A549 (cell line): Measurements from ENCODE around the gene AP3S2. TPM values are rescaled to one million over a fixed set of nuclear protein-coding genes. Genes with fewer than 3 reads are reported as not detected.
"Not testable (repeated sequence)": the region's sequence is repeated elsewhere in the genome, so short reads cannot be mapped to it uniquely, and the experiment has no call there.

ENCODE experiments used
- ATAC-seq, 2 experiments: fragments of 200-7000 bp in 1 of 2; fragments of >200 bp in 1 of 2; cut with Nextera tagmentation in 1 of 2; cut with Tn5 transposase in 1 of 2; 3 replicates each; pipeline versions ENCODE4 v1.8.0 to v1.9.1; 2018 to 2020; ENCODE audit warnings: mild to moderate bottlenecking in 1 of 2, moderate library complexity in 1 of 2
- CTCF ChIA-PET: fragments of 300-600 bp; sonication (Branson Sonifier 250); formaldehyde crosslinking; extraction: SDS; loops from one replicate; lab custom pipeline; 2021; ENCODE audit warnings: antibody characterized with exemption, inconsistent platforms; lab: Yijun Ruan, JAX
- POLR2A ChIA-PET: fragments of 350-600 bp; formaldehyde crosslinking; extraction: SDS; loops from one replicate; lab custom pipeline; 2021; ENCODE audit warnings: antibody characterized with exemption, inconsistent platforms; lab: Yijun Ruan, JAX
- DNase-seq, 2 experiments: peaks; one replicate each; pipeline versions ENCODE4 v3.0.0 to v3.0.0-alpha.2; 2011 to 2016; ENCODE audit warnings: low read depth in 1 of 2, low spot score in 1 of 2
- FAIRE-seq: peaks from 2 replicates; lab custom pipeline; 2011; peaks lifted over from hg19 to GRCh38; lab: Jason Lieb, UNC
- H3K27ac ChIP-seq, 2 experiments: fragments of >200 bp; sonication (Bioruptor Twin); formaldehyde crosslinking; 3 replicates each; pipeline ENCODE4 v1.5.1; 2016 to 2017
- H3K4me1 ChIP-seq: fragments of >200 bp; sonication (Bioruptor Twin); formaldehyde crosslinking; 3 replicates; pipeline ENCODE4 v1.6.1; 2016
- H3K4me2 ChIP-seq: fragments of >200 bp; sonication (Bioruptor Twin); formaldehyde crosslinking; 3 replicates; pipeline ENCODE4 v1.6.1; 2016
- H3K4me3 ChIP-seq: fragments of >200 bp; sonication (Bioruptor Twin); formaldehyde crosslinking; 3 replicates; pipeline ENCODE4 v1.5.1; 2016
- H3K9me3 ChIP-seq: fragments of >200 bp; sonication (Bioruptor Twin); formaldehyde crosslinking; 3 replicates; pipeline ENCODE4 v1.6.1; 2016
- ATOH8 ChIP-seq: fragments of 250-450 bp; sonication (Bioruptor Pico); IDR thresholded peaks from 2 replicates; pipeline ENCODE4 v1.5.0; 2020; ENCODE audit warnings: low read depth, mild to moderate bottlenecking, moderate library complexity
- BCL3 ChIP-seq: fragments of >200 bp; sonication (Bioruptor Twin); formaldehyde crosslinking; IDR thresholded peaks from 3 replicates; pipeline ENCODE4 v1.6.1; 2016
- BHLHE40 ChIP-seq: IDR thresholded peaks from 2 replicates; pipeline ENCODE4 v1.6.1; 2012; ENCODE audit warnings: low read depth, low read length, inconsistent platforms
- CHD4 ChIP-seq: fragments of 200-600 bp; sonication (generic); IDR thresholded peaks from 2 replicates; pipeline ENCODE4 v1.6.1; 2016; ENCODE audit warnings: antibody characterized with exemption, mild to moderate bottlenecking, borderline replicate concordance
- EHF ChIP-seq: fragments of 250-450 bp; sonication (Bioruptor Pico); IDR thresholded peaks from 2 replicates; pipeline ENCODE4 v1.5.0; 2020; ENCODE audit warnings: mild to moderate bottlenecking
- EHMT2 ChIP-seq: fragments of 200-600 bp; sonication (generic); IDR thresholded peaks from 2 replicates; pipeline ENCODE4 v1.6.1; 2016; ENCODE audit warnings: antibody characterized with exemption, low read depth, mild to moderate bottlenecking, moderate library complexity
- EP300 ChIP-seq, 2 experiments: fragments of >200 bp; sonication (Bioruptor Twin); formaldehyde crosslinking; IDR thresholded peaks; 2 replicates in 1 of 2; 3 replicates in 1 of 2; pipeline ENCODE4 v1.6.1; 2016 to 2017
- FOSB ChIP-seq: fragments of 250-450 bp; sonication (Bioruptor Pico); IDR thresholded peaks from 2 replicates; pipeline ENCODE4 v1.5.0; 2020; ENCODE audit warnings: mild to moderate bottlenecking, moderate library complexity
- HEYL ChIP-seq: fragments of 250-450 bp; sonication (Bioruptor Pico); IDR thresholded peaks from 2 replicates; pipeline ENCODE4 v1.8.0; 2021; ENCODE audit warnings: mild to moderate bottlenecking, moderate library complexity
- HOXB13 ChIP-seq: fragments of 250-450 bp; sonication (Bioruptor Pico); IDR thresholded peaks from 2 replicates; pipeline ENCODE4 v1.5.0; 2020; ENCODE audit warnings: low read depth, mild to moderate bottlenecking, moderate library complexity
- KDM1A ChIP-seq: fragments of 200-600 bp; sonication (generic); IDR thresholded peaks from 2 replicates; pipeline ENCODE4 v1.6.1; 2016; ENCODE audit warnings: low read depth, mild to moderate bottlenecking
- MAFK ChIP-seq: fragments of 450-650 bp; IDR thresholded peaks from 2 replicates; pipeline ENCODE4 v1.6.1; 2014; ENCODE audit not compliant: partially characterized antibody
- MAX ChIP-seq: IDR thresholded peaks from 2 replicates; pipeline ENCODE4 v1.6.1; 2012
- NFE2L2 ChIP-seq: fragments of 150-350 bp; conservative IDR thresholded peaks from 2 replicates; pipeline ENCODE4 v1.6.1; 2014; ENCODE audit warnings: low read length
- NR3C1 ChIP-seq: fragments of >200 bp; sonication (Bioruptor Twin); formaldehyde crosslinking; IDR thresholded peaks from 3 replicates; pipeline ENCODE4 v1.6.1; 2017
- REST ChIP-seq: fragments of 200-600 bp; sonication (generic); IDR thresholded peaks from 2 replicates; pipeline ENCODE4 v1.6.1; 2016; ENCODE audit warnings: antibody characterized with exemption, mild to moderate bottlenecking, moderate library complexity
- SMC3 ChIP-seq: fragments of >200 bp; sonication (Bioruptor Twin); formaldehyde crosslinking; IDR thresholded peaks from 3 replicates; pipeline ENCODE4 v1.6.1; 2018; ENCODE audit warnings: inconsistent platforms
- ZC3H11A ChIP-seq: fragments of 450-650 bp; IDR thresholded peaks from 2 replicates; pipeline ENCODE4 v1.6.1; 2014; ENCODE audit warnings: antibody characterized with exemption, mild to moderate bottlenecking
- ZNF302 ChIP-seq: fragments of 250-450 bp; sonication (Bioruptor Pico); IDR thresholded peaks from 2 replicates; pipeline ENCODE4 v1.9.0; 2021; ENCODE audit warnings: inconsistent platforms, mild to moderate bottlenecking, moderate library complexity
- ZSCAN20 ChIP-seq: fragments of 250-450 bp; sonication (Bioruptor Pico); IDR thresholded peaks from 2 replicates; pipeline ENCODE4 v1.8.0; 2022; ENCODE audit warnings: mild to moderate bottlenecking, moderate library complexity
- WGBS: methylation state at CpG from one replicate; pipeline ENCODE4 v1.1.6; 2017; ENCODE audit errors: missing lambda C conversion rate; 5-methylcytosine and 5-hydroxymethylcytosine counted together
- polyA plus RNA-seq, 4 experiments: library from polyadenylated mRNA; depleted of rRNA in 3 of 4; stranded (reverse); fragments of >200 nt; fragmentation: RNase III in 1 of 4; extraction: RNeasy Plus Mini Kit Qiagen cat#74134 plus additional on column Dnase treatment in 1 of 4; gene quantifications; 2 replicates in 3 of 4; 3 replicates in 1 of 4; pipeline ENCODE4 v1.2.3, GENCODE V29; 2011 to 2017

AP3S2 gene
- polyA plus RNA-seq, 2 of the 4 experiments (the other 2 are of a cell fraction): 85.1 to 85.9 TPM

GRCh38 chr15:89788585-89788984 lies 105.2 kb downstream of the AP3S2 start:
- Histone ChIP-seq H3K9me3 (peaks cover 22% of the 10 kb centered on the region), H3K4me1 (peaks cover 20% of the 10 kb centered on the region)
- ATAC-seq, FAIRE-seq, POLR2A ChIA-PET, H3K4me3 ChIP-seq, H3K27ac ChIP-seq, DNase-seq, H3K4me2 ChIP-seq: not testable (repeated sequence)
- TF ChIP-seq ZC3H11A: peak; percentile 63
- 87% methylated on average over 4 of the region's 4 CpGs for WGBS
- CTCF ChIA-PET: interaction anchor here (0.6 to 1.6 kb wide), 9 partner anchors 10 to 86 kb away, joined by 3 to 8 read pairs (median 4); no protein-coding TSS in a partner anchor

- Histone ChIP-seq H3K4me3 (no peak overlapping the region), H3K27ac (no peak overlapping the region), H3K9me3 (peaks cover 22% of the 10 kb centered on the region), H3K4me1 (peaks cover 20% of the 10 kb centered on the region), H3K4me2 (no peak overlapping the region)
- no peak for ATAC-seq
- TF ChIP-seq CHD4: no peak
- TF ChIP-seq KDM1A: no peak
- no peak for TF ChIP-seq REST
- TF ChIP-seq HOXB13: no peak
- TF ChIP-seq NFE2L2: no peak
- no peak for TF ChIP-seq MAX
- TF ChIP-seq EHMT2: no peak
- TF ChIP-seq NR3C1: no peak
- no peak for TF ChIP-seq ZSCAN20 (CRISPR knock-in tag)
- no peak for TF ChIP-seq SMC3
- TF ChIP-seq EP300 (IDR thresholded peaks at IDR 0.05): no peak
- TF ChIP-seq ATOH8: no peak
- TF ChIP-seq ZNF302 (CRISPR knock-in tag): no peak
- TF ChIP-seq BCL3: no peak
- TF ChIP-seq EHF: no peak
- TF ChIP-seq BHLHE40: no peak
- no peak for TF ChIP-seq FOSB
- TF ChIP-seq MAFK: no peak
- 84% methylated on average over 3 of the region's 3 CpGs for WGBS
- ChIA-PET CTCF (interaction anchor here (0.6 to 1.6 kb wide), 6 partner anchors 9 to 87 kb away, joined by 3 to 8 read pairs (median 4); no protein-coding TSS in a partner anchor), POLR2A (no interaction called here)
- peak; percentile 43 for FAIRE-seq
- DNase-seq: no peak
These were observed 105.8 kb downstream of the AP3S2 start for GRCh38 chr15:89787944-89788343.

- ChIA-PET CTCF (interaction anchor here (3.1 kb wide), 1 partner anchor 12 kb away, joined by 18 read pairs; no protein-coding TSS in a partner anchor), POLR2A (no interaction called here)
- DNase-seq: no peak
- FAIRE-seq: peak; percentile 23
- peaks cover 22% of the 10 kb centered on the region for H3K9me3 ChIP-seq
- H3K27ac ChIP-seq: peak overlapping the region; percentile 60 to 79; a peak in 5 of 6 replicates
- peak overlapping the region; percentile 56 for H3K4me2 ChIP-seq
- H3K4me1 ChIP-seq: peaks cover 35% of the 10 kb centered on the region
- ATAC-seq: no peak
- H3K4me3 ChIP-seq: no peak overlapping the region
- TF ChIP-seq NR3C1 (no peak), FOSB (no peak), HEYL (CRISPR knock-in tag) (no peak)
These were observed 108.0 kb downstream of the AP3S2 start for GRCh38 chr15:89785774-89786140.
